ENCODE measurements around the gene CD58. TPM values are rescaled to one million over a fixed set of nuclear protein-coding genes. Genes with fewer than 3 reads are reported as not detected.
A peak's percentile ranks its signal among the peaks of the same experiment; 100 is the strongest.

Gene CD58
- total RNA-seq, 1 donor from 2014 or later: 31.8 TPM

DNA sequence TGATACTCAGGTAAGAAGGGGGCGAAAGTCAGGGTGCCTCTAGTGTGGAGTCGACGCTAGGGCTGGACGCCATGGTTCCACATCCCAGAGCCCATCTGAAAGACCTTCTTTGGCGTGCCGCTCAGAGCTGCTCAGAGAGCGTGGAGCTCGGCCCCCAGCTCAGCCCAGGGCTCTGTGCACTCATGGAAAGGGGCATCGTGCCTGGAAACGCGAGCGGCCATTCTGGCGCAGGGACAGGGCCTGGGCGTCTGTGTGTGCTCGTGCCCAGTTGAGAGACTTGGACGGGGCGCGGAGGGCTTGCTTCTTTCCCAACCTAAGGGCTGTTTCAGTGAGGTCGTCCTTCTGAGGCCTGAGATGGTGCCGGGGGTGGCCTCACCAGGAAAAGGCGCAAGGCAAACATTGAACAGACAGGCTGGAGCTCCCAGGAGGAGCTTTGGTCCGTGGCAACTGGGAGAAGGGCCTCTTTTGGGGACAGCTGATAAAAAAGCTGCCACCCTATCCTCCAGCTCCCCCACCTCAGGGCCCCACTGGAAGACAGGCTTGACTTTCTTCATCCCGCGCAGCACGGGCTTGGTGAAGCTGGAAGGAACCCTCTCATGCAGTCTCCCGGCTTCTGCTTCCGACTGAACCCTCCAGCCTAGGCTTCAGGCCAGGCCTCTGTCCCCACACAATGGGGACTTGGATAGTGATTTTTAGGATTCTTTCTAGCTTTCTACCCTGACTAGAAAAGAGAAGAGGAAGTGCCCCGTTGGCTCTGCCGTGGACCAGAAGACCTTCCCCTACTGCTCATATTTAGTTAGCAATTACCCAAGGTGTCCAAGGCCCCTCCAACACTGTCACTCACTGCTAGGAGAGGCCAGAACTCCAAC lies 77.1 kb downstream of the CD58 start:
- DNase-seq (ENCODE audit: low spot score): no peak

GRCh38 chr1:116493036-116493435 lies 77.8 kb downstream of the CD58 start:
- no peak for DNase-seq (ENCODE audit: low spot score)

- DNase-seq (ENCODE audit: low spot score): no peak
Observed at GRCh38 chr1:116492358-116492811, 78.4 kb downstream of the CD58 start.

- DNase-seq (ENCODE audit: low spot score): no peak
Observed at GRCh38 chr1:116491700-116492357, 79.0 kb downstream of the CD58 start.

GRCh38 chr1:116490588-116490987 lies 80.2 kb downstream of the CD58 start:
- DNase-seq (ENCODE audit: low spot score): no peak

- no peak for DNase-seq (ENCODE audit: low spot score)
Observed at GRCh38 chr1:116489231-116489697, 81.6 kb downstream of the CD58 start.

- no peak for DNase-seq (ENCODE audit: low spot score)
Observed at GRCh38 chr1:116488071-116488470, 82.8 kb downstream of the CD58 start.

DNA sequence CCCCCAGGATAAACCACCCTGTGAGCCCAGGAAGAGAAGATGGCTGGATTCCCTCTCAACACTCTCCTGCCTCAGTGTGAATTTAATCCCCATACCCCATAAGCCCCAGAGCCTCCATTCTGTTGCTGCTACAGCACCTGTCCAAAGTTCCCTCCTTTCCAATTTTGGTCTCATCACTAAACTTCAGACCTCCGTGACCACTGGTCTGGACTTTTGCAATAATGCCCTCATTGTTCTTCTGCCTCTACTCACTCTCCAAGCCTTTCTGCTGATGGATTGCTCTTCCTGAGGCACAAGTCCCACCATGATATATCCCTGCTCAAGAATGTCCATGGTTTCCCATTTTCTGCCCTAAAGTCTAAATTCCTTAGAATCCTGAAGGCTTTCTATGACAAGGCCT lies 83.2 kb downstream of the CD58 start:
- DNase-seq (ENCODE audit: low spot score): no peak

GRCh38 chr1:116487031-116487430 lies 83.8 kb downstream of the CD58 start:
- DNase-seq (ENCODE audit: low spot score): no peak

- no peak for DNase-seq (ENCODE audit: low spot score)
Observed at GRCh38 chr1:116486424-116486823, 84.4 kb downstream of the CD58 start.

DNA sequence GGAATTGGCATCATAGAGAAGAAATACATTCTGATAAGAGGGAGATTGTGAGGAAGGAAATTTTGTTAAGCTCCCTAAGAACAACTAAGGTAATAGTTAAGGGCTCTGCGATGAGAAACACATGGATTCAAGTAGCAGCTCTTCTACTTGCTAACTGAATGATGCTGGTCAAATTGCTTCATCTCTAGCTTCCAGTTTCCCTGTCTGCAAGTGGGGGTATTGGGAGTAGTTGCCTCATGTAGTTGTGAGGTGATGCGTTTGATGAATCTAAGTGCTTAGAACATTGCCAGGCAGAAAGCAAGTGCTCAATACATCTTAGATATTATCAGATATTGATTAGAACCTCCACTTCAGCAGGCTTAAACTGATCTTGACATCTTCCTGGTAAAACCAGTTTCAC lies 84.8 kb downstream of the CD58 start:
- DNase-seq (ENCODE audit: low spot score): no peak

DNA sequence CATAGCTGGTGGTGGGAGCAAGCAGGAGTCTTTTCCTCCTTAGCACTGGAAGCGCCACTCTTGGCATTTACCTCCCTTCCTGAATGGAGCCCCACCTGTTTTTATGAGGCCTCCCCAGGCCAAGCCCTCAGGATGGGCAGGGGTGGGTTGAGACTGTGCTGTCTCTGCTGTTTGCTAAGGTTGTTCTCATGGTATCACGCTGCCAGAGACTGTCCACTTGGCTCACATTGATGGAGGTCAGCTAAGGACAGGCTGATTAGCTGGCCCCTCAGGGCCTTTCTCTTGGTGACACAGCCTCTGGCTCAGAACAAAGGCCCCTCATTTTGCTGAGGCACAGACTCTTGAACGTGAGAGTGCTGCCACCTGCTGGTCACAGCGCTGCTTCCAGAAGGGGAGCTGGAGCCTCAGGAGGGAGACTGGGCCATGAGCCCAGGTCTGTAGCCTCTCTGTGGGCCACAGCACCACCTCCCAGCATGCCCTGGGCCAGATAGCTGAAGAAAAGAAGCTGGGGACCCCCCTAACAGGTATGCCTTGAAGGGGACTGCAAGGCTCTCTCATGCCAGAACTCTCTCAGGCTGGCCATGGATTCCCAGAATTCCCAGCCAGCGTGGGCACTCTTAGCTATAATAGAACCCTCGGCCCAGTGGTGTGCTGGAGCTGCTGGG lies 85.6 kb downstream of the CD58 start:
- peak; percentile 89 for DNase-seq (ENCODE audit: low spot score)

- peak; percentile 65 for DNase-seq (ENCODE audit: low spot score)
Observed at GRCh38 chr1:116483481-116484309, 87.1 kb downstream of the CD58 start.

- no peak for DNase-seq (ENCODE audit: low spot score)
Observed at GRCh38 chr1:116482490-116482889, 88.3 kb downstream of the CD58 start.

- DNase-seq (ENCODE audit: low spot score): no peak
Observed at GRCh38 chr1:116481934-116482333, 88.9 kb downstream of the CD58 start.

GRCh38 chr1:116478621-116479020 lies 92.2 kb downstream of the CD58 start:
- DNase-seq (ENCODE audit: low spot score): no peak

GRCh38 chr1:116477429-116477828 lies 93.4 kb downstream of the CD58 start:
- DNase-seq (ENCODE audit: low spot score): no peak

DNA sequence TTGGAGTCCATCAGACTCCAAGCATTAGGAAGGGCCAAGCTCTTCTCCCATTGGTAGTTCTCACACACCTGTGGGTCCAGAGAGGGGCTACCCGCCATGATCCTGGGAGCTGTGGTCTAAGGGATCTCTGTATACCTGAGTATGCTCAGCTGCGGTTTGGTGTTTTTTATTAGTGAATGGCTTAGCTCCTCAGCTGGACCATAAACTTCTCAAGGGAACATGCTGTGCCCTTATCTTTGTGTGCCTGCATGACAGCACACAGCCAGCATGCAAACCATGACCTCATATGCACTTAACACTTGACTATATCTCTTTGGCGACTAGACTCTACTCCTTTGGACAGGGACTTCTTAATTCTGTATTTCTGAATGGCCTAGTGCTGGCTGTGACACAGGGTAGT lies 94.5 kb downstream of the CD58 start:
- DNase-seq (ENCODE audit: low spot score): no peak

DNA sequence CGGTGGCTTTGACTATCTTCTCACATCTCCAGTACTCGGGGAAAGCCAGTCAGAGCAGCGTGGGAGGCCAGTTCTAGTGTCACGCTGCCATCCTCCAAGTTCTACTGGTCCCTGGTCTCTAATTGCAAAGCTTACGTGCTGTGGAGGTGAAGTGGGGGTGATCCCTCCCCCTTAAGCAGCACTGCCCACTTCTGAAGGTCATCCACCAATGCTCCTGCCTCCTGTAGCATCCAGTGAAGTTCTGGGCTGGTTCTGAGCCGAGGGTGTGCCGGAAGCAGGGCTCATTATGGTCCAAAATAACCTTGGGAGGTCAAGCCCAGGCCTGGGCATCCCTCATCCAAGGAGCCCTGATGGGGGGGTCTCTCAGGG lies 95.0 kb downstream of the CD58 start:
- no peak for DNase-seq (ENCODE audit: low spot score)

DNA sequence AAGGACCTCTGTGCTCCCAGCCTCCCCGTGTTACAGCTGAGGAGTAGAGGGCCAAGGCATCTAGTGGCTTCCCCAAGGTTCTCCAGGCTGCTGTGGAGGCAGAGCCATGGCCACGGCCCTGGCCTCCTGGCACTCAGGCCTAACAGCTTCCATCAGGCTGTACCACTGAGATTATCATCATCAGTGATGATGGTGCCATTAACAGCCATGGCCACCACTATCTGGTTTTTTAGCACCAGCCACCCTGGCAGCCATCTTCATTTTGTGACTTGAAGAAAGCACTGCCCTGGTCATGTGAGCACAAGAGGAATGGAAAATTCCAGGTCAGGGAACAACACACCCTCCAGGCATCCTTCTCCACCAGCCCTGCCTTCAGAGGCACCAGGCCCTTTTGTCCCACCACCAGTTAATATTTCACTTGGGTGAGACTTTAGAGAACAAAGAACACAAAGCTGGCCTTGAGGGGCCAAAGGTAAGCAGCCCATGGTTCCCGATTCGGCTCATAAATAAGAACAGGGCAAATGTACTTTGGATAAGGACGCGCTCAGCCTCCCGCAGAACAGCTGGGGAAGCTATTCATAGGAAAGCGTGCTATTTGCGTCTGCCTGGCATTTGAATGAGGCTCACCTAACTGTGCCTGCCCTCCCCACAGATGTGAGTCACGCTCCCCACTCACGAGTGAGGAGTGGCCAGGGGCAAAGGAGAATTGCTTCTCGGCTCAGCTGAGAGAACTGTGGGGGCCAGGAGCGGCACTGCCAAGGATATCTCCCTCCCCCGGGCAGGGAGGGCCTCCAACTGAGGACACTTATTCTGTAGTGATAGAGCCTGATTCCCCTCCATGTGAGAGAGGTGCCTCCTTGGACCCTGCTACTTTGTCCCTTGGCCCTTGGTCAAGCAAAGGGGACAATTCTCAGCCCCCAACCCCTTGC lies 95.6 kb downstream of the CD58 start:
- DNase-seq (ENCODE audit: low spot score): no peak
